Small intestine (tissue), 7 donors: Measurements from ENCODE around the gene BTBD3. TPM values are rescaled to one million over a fixed set of nuclear protein-coding genes. Genes with fewer than 3 reads are reported as not detected.

Experiments
- DNase-seq, 2 donors: peaks; one replicate each; pipeline versions ENCODE4 v3.0.0 to v3.0.0-alpha.2; 2013
- FAIRE-seq: peaks from 2 replicates; lab custom pipeline; 2012; peaks lifted over from hg19 to GRCh38; lab: Jason Lieb, UNC
- H3K27ac ChIP-seq, 3 donors: one replicate each; pipeline ENCODE4 v1.5.1; 2013; ENCODE audit warnings: low read length in 2 of 3, mild to moderate bottlenecking in 2 of 3, control low read depth in 1 of 3, inconsistent platforms in 1 of 3, low read depth in 1 of 3, moderate library complexity in 1 of 3
- H3K27me3 ChIP-seq, 3 donors: one replicate each; pipeline ENCODE4 v1.6.1; 2013; ENCODE audit warnings: low read length in 3 of 3, inconsistent platforms in 1 of 3; ENCODE audit not compliant: control insufficient read depth in 3 of 3, insufficient read depth in 3 of 3
- H3K36me3 ChIP-seq, 3 donors: one replicate each; pipeline ENCODE4 v1.6.1; 2013; ENCODE audit warnings: low read length in 3 of 3, inconsistent platforms in 1 of 3, low read depth in 1 of 3, mild to moderate bottlenecking in 1 of 3, moderate library complexity in 1 of 3; ENCODE audit not compliant: control insufficient read depth in 3 of 3, insufficient read depth in 2 of 3
- H3K4me1 ChIP-seq, 3 donors: one replicate each; pipeline ENCODE4 v1.6.1; 2013; ENCODE audit warnings: low read length in 2 of 3, inconsistent platforms in 1 of 3, low read depth in 1 of 3, mild to moderate bottlenecking in 1 of 3, moderate library complexity in 1 of 3; ENCODE audit not compliant: control insufficient read depth in 3 of 3, insufficient read depth in 2 of 3
- H3K4me3 ChIP-seq, 3 donors: one replicate each; pipeline ENCODE4 v1.5.1; 2013; ENCODE audit warnings: low read length in 3 of 3, control low read depth in 1 of 3, inconsistent platforms in 1 of 3, low read depth in 1 of 3, mild to moderate bottlenecking in 1 of 3, moderate library complexity in 1 of 3
- H3K9me3 ChIP-seq, 2 donors: one replicate each; pipeline ENCODE4 v1.6.1; 2013; ENCODE audit warnings: low read depth in 1 of 2, low read length in 1 of 2; ENCODE audit not compliant: control insufficient read depth in 2 of 2, insufficient read depth in 1 of 2
- WGBS, 3 donors: extraction: QIAGEN DNeasy Blood & Tissue Kit; methylation state at CpG; one replicate each; pipeline ENCODE4 v1.1.7; 2013; 5-methylcytosine and 5-hydroxymethylcytosine counted together
- polyA plus RNA-seq, 4 donors: library from polyadenylated mRNA; stranded (reverse) in 3 of 4; unstranded in 1 of 4; fragments of 200-250 nt in 3 of 4; fragments of 120-200 nt in 1 of 4; gene quantifications; one replicate each; pipeline versions ENCODE4 v1.2.1 to v1.2.3, GENCODE V29; 2013
- donor health status: healthy with polysubstance abuse.
- donor health status: control.
- donor health status: control.
- donor health status: Bipolar disorder and iron deficiency.
- donor health status: healthy.

Gene BTBD3
- polyA plus RNA-seq, 4 donors = 6.9 to 50.2 (median 10.4) TPM

- Histone ChIP-seq H3K27me3 (no peaks in the 10 kb centered on the region), H3K4me3 (no peak overlapping the region), H3K9me3 (no peaks in the 10 kb centered on the region), H3K36me3 (peaks cover 0 to 4% (median 0%) of the 10 kb centered on the region in 3 donors), H3K4me1 (peaks cover 0 to 20% (median 0%) of the 10 kb centered on the region in 3 donors), H3K27ac (peak overlapping the region in 1 of 3 donors; percentile 71)
- no peak for DNase-seq
- no peak for FAIRE-seq
- 52 to 67% (median 66%) methylated on average over 6 of the region's 6 CpGs for whole genome bisulfite sequencing, 3 donors
These were observed 18.5 kb downstream of the BTBD3 start for GRCh38 chr20:11936157-11936556.

- no peak overlapping the region for H3K27ac ChIP-seq
- no peaks in the 10 kb centered on the region for H3K36me3 ChIP-seq
- FAIRE-seq = no peak
- H3K27me3 ChIP-seq = no peaks in the 10 kb centered on the region
- no peak for DNase-seq
- H3K4me3 ChIP-seq = no peak overlapping the region
- no peaks in the 10 kb centered on the region for H3K9me3 ChIP-seq
- peaks cover 0 to 29% (median 0%) of the 10 kb centered on the region in 3 donors for H3K4me1 ChIP-seq
These were observed 19.5 kb downstream of the BTBD3 start for GRCh38 chr20:11937230-11937629.

GRCh38 chr20:11941593-11942246 is 24.0 kb downstream of the BTBD3 start:
- peak; percentile 76 to 86 for DNase-seq
- H3K9me3 ChIP-seq = peaks cover 0 to 5% of the 10 kb centered on the region in 2 donors
- peak overlapping the region in 2 of 3 donors; percentile 48 to 62 for H3K27ac ChIP-seq
- 20 to 65% (median 44%) methylated on average over 4 of the region's 4 CpGs for WGBS, 3 donors
- H3K27me3 ChIP-seq = no peaks in the 10 kb centered on the region
- peaks cover 0 to 22% (median 0%) of the 10 kb centered on the region in 3 donors for H3K4me1 ChIP-seq
- no peak overlapping the region for H3K4me3 ChIP-seq
- no peaks in the 10 kb centered on the region for H3K36me3 ChIP-seq
- no peak for FAIRE-seq

- H3K4me1 ChIP-seq = peaks cover 0 to 32% (median 0%) of the 10 kb centered on the region in 3 donors
- H3K9me3 ChIP-seq = peaks cover 0 to 5% of the 10 kb centered on the region in 2 donors
- no peaks in the 10 kb centered on the region for H3K27me3 ChIP-seq
- DNase-seq = no peak
- no peak overlapping the region for H3K27ac ChIP-seq
- no peaks in the 10 kb centered on the region for H3K36me3 ChIP-seq
- no peak overlapping the region for H3K4me3 ChIP-seq
- 85 to 96% (median 87%) methylated on average over 6 of the region's 6 CpGs for WGBS, 3 donors
- no peak for FAIRE-seq
These were observed 26.1 kb downstream of the BTBD3 start for GRCh38 chr20:11943778-11944177.

GRCh38 chr20:11948806-11949205 is 31.1 kb downstream of the BTBD3 start:
- Histone ChIP-seq H3K9me3 (peaks cover 0 to 9% of the 10 kb centered on the region in 2 donors), H3K27me3 (no peaks in the 10 kb centered on the region), H3K4me3 (no peak overlapping the region), H3K36me3 (no peaks in the 10 kb centered on the region), H3K4me1 (peaks cover 0 to 20% (median 2%) of the 10 kb centered on the region in 3 donors), H3K27ac (peak overlapping the region in 1 of 3 donors; percentile 46)
- FAIRE-seq = no peak
- DNase-seq = peak; percentile 26 to 66

GRCh38 chr20:11949711-11950110 is 32.0 kb downstream of the BTBD3 start:
- H3K27ac ChIP-seq = peak overlapping the region in 1 of 3 donors; percentile 2
- peak; percentile 37 to 58 for DNase-seq
- no peak for FAIRE-seq

GRCh38 chr20:11951696-11952095 is 34.0 kb downstream of the BTBD3 start:
- H3K9me3 ChIP-seq = peaks cover 0 to 11% of the 10 kb centered on the region in 2 donors
- FAIRE-seq = no peak
- 80 to 90% (median 89%) methylated on average over 3 of the region's 3 CpGs for WGBS, 3 donors

More at GRCh38 chr20:11949711-11950110, 32.0 kb downstream of the BTBD3 start:
- Histone ChIP-seq H3K4me3 (no peak overlapping the region), H3K4me1 (peaks cover 0 to 20% (median 2%) of the 10 kb centered on the region in 3 donors), H3K9me3 (peaks cover 0 to 5% of the 10 kb centered on the region in 2 donors), H3K27me3 (no peaks in the 10 kb centered on the region), H3K36me3 (no peaks in the 10 kb centered on the region)
- 13 to 60% (median 29%) methylated on average over 3 of the region's 3 CpGs for WGBS, 3 donors

GRCh38 chr20:11952639-11953038 is 34.9 kb downstream of the BTBD3 start:
- H3K36me3 ChIP-seq = no peaks in the 10 kb centered on the region
- no peak overlapping the region for H3K4me3 ChIP-seq
- no peak overlapping the region for H3K27ac ChIP-seq
- peaks cover 0 to 11% of the 10 kb centered on the region in 2 donors for H3K9me3 ChIP-seq
- 87 to 95% (median 90%) methylated on average over 4 of the region's 4 CpGs for WGBS, 3 donors
- no peak for FAIRE-seq
- peaks cover 0 to 16% (median 2%) of the 10 kb centered on the region in 3 donors for H3K4me1 ChIP-seq
- no peak for DNase-seq
- no peaks in the 10 kb centered on the region for H3K27me3 ChIP-seq

More at GRCh38 chr20:11951696-11952095, 34.0 kb downstream of the BTBD3 start:
- Histone ChIP-seq H3K27ac (no peak overlapping the region), H3K4me3 (no peak overlapping the region), H3K36me3 (no peaks in the 10 kb centered on the region), H3K27me3 (no peaks in the 10 kb centered on the region), H3K4me1 (peaks cover 0 to 16% (median 2%) of the 10 kb centered on the region in 3 donors)
- no peak for DNase-seq
